Skin of body (tissue), 2 donors: ENCODE data around the gene MRPL24. TPM values are rescaled to one million over a fixed set of nuclear protein-coding genes. Genes with fewer than 3 reads are reported as not detected.

ENCODE experiments used
- DNase-seq: peaks from one replicate; lab custom pipeline; 2025; lab: John Stamatoyannopoulos, UW
- total RNA-seq: library from RNA; depleted of rRNA; stranded (reverse); fragments of >200 nt; gene quantifications from one replicate; pipeline ENCODE4 v1.2.3, GENCODE V29; 2014

MRPL24 gene
- total RNA-seq, 1 donor from 2014 or later = 35.5 TPM

DNA sequence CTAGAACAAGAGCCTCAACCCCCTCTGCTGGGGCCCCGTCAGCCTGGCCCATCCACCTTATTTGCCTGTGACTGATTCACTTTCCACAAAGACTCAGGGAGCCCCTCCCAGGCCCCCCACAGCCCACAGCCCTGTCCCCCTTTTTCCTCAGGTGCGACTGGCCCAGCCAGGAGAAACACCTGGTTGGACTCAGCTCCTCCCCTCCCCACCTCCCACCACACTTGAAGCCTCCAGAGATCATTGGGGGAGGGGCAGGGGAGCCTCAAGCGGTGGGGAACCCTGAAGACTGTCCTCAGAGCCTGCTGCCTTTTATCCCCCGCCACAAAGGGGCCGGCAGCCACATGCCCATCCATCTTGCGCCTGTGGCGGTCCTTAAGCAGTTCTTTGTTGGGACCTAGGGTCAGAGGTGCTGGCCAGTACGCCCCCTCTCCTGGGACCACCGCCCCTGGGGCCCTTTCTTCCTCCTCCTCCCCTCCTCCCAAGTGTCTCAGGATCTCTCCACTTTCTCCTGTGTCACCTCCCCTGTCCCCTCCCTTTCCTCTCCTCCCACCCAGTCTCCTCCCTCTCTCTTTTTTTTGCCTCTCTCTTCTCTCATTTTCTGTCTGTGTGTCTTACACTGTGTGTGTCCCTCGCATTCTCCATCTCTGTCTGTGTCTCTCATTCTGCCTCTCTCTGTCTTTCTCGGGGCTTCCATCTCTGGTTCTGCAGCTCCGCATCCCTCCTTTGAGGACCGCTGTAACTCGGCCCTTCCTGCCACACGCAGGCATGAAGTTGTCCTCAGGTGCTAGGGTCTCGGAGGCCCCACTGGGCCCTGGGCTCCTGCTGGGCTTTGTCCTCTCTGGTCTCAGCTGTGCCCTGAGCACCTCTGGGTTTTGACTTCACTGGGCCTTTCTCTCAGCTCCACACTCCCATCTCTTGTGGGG is 47.7 kb downstream of the MRPL24 start:
- DNase-seq = no peak

DNA sequence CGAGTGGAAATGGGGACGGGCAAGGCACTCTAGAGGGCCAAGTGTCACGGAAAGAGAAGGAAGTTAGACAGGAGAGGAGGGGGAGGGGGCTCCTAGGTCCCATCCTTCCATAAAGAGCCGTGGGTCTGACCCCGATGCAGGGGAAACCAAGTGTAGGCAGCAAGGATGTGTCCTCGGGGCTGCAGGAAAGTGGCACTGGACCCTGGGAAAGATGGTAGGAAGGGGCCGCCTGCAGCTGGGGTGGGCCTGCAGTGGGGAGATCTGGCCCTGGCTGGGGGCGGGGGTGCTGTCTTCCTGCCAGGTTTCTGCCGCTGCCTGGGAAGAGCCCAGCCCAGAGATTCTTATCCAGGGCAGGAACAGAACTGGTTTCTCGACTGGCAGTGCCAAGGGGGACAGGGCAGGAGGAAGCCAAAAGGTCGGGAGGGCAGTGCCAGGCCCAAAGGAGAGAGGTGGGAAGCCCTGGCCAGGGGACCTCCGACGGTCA is 48.4 kb downstream of the MRPL24 start:
- DNase-seq = no peak

DNA sequence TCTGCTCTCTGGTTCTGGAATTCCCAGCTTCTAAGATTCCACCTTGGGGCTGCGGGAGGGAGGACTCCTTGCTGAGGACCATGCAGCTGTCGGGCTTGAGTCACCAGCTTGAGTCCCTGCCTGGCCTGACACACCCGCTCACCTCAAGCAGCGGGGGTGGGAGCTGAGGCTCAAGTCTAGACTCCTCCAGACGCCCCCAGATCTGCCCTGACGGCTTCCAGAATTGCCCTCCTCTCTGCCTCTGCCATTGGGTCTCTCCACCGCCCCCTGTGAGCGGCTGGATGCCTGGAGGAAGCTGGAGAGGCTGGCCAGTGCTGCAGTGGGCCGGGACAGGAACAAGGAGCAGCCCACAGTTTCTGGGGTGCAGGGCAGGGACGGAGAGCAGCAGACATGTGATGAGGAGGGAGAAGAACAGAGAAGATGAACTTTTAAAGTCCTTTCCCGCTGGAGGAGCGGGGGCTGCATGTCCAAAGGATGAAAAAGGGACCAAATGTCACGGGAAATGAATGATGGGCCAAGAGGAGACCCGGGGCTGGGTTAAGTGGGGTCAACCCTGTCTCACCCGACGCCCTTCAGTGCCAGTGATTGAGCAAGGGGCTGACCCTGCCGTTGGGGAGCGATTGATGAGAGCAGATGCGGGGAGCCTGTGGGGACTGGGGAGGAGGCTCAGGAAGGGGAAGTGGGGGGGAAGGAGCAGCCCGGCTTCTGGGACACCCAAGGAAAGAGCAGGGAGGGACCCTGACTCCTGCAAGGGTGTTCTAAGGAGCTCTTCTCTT is 49.0 kb downstream of the MRPL24 start:
- DNase-seq = no peak

DNA sequence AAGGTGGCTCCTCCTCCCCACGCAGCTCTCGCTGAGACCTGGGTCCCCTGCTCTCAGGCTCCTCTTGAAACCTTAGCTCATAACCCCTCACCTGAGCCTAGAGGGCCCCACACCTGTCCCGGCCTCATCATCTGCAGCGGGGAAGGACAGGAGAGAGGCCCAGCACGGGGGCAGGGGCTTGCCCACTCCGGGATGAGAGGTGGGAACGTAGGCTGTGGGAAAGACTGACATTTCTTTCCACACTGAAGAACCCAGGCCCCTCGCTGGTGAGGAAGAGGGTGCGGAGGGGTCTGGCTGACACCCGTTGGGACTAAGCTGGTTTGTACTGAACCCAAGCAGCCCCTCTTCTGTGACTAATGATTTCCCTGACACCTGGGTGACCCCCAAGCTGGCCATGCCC is 49.7 kb downstream of the MRPL24 start:
- DNase-seq = no peak

DNA sequence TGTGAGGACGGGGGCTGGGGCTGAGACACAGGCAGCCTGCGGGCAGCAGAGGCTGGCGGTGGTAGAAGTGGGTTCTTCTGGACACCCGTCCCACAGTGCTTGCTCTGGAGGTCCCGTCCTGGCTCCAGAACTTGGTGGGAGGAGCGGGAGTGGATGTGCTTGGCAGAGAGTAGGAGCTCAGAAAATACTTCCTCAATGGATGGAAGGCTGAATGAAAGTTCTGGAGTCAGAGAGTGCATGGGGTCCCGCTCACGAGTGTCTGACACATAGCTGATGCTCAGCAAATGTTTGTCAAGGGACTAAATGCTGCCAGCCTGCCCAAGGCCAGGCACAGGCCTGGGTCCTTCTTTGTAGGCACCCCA is 50.2 kb downstream of the MRPL24 start:
- no peak for DNase-seq

DNA sequence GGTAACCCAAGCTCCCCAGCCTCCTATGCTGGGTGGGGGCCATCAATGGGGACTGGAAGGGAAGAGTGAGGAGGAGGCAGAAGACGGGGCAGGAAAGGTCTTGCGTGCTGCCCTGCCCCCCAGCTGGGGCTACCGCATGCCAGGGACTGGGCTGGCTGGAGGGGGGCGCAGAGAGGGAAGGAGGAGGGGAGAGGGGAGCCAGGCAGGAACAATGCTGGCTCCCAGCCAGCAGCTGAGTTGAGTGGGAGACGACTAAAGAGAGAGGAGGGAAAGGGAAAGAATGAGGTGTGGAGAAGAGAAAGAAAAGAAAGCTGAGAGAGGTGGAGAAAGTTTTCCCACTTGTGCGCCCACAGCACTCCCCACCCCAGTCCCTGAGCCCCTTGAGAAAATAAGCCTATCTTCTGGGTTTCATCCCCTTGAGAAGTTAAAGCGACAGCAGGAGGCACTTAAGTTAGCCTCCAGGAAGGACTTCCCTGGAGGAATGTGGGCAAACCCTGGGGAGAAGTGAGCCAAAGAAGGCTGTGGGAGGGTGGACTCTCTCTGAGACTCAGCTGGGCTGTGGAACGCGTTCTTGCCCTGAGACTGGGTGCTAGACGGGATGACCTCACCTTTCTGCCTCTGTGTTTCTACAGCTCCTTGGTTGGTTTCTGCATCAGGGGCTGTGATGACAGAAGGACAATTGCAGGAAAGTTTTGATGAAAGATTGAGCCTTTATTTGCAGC is 50.8 kb downstream of the MRPL24 start:
- DNase-seq = no peak

DNA sequence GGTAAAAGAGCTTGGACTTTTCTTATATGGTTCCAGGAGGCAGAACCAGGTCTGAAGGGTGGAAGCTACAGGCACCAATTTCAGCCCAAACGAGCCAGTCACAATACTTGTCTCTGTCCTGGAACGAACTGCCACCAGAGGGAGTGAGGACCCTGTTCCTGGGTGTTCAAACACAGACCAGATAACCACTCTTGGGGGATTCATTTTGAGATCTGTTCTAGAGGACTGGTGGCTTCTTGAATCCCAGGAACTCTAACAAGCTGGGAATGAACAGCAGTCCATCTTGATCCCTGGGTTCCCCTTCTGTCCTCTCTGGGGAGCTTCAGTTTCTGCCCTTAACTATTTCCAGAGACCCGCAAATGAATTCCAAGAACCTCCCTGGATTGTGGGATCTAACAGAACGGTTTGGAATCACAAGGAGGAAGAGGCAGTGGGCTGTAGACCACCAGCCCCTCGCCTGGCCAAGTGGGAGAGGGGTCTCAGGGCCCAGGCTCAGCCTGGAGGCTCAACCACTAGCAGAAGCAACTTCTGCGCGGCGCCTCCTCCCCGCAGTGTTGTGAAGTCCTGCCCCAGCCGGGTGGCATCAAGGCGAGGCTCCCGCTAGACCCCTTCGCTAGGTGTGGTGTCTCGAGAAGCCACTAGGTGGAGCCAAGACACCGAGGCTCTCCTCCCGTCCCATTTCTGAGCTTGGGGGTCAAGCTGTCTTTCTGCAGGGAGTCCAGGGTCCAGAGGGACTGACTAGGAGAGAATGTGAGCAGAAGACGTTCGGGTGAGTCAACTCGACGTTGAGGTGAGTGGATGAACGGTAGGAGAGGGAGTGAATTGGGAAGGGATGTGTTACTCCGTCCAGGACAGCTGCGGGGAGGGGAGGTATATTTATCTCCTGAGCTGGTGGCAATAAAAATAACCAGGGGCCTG is 51.6 kb downstream of the MRPL24 start:
- DNase-seq = peak; percentile 76

Other genes with a start within 250 kb of the MRPL24 start
- 11.2 TPM for gene MEF2D, start 240.3 kb downstream of the MRPL24 start, total RNA-seq
- 8.6 TPM for gene IQGAP3, start 168.5 kb downstream of the MRPL24 start, total RNA-seq
- not detected for gene TTC24, start 161.4 kb downstream of the MRPL24 start, total RNA-seq
- 26.1 TPM for gene NAXE, start 149.3 kb downstream of the MRPL24 start, total RNA-seq
- gene GPATCH4, start 139.6 kb downstream of the MRPL24 start, total RNA-seq = 8.7 TPM
- 0.20 TPM for gene HAPLN2, start 121.7 kb downstream of the MRPL24 start, total RNA-seq
- gene BCAN, start 99.0 kb downstream of the MRPL24 start, total RNA-seq = 2.1 TPM
- gene NES, start 63.7 kb downstream of the MRPL24 start, total RNA-seq = 54.7 TPM
- gene CRABP2, start 35.5 kb downstream of the MRPL24 start, total RNA-seq = 72.5 TPM
- 13.1 TPM for gene METTL25B, start 12.6 kb downstream of the MRPL24 start, total RNA-seq
- 6.6 TPM for gene ISG20L2, start 12.3 kb downstream of the MRPL24 start, total RNA-seq
- gene HDGF, start 10.6 kb upstream of the MRPL24 start, total RNA-seq = 89.2 TPM
- gene PRCC, start 26.4 kb upstream of the MRPL24 start, total RNA-seq = 25.8 TPM
- gene SH2D2A, start 75.8 kb upstream of the MRPL24 start, total RNA-seq = 0.89 TPM
- gene INSRR, start 118.0 kb upstream of the MRPL24 start, total RNA-seq = under 0.01 TPM
- gene NTRK1, start 119.8 kb upstream of the MRPL24 start, total RNA-seq = 0.20 TPM
- gene PEAR1, start 152.6 kb upstream of the MRPL24 start, total RNA-seq = 5.5 TPM
- gene LRRC71, start 179.5 kb upstream of the MRPL24 start, total RNA-seq = 0.20 TPM